Stimulated activated CD4-positive, alpha-beta T cell treated with anti-CD3 and anti-CD28 coated beads, Interleukin-2, amount 100 ng/mL, for 48 hours (primary cell): ENCODE results near the gene DYNC1LI1.
"Not testable (repeated sequence)": the region's sequence is repeated elsewhere in the genome, so short reads cannot be mapped to it uniquely, and the experiment has no call there.

Experiments
- DNase-seq, 2 donors: peaks; one replicate each; pipeline ENCODE4 v3.0.0-alpha.2; 2020

Gene DYNC1LI1

GRCh38 chr3:32578669-32579068 lies 8.0 kb upstream of the DYNC1LI1 start:
- not testable (repeated sequence) for DNase-seq

- DNase-seq: peak in 1 of 2 donors; percentile 8
These were observed 7.2 kb upstream of the DYNC1LI1 start for GRCh38 chr3:32577581-32578556.

GRCh38 chr3:32577174-32577573 lies 6.5 kb upstream of the DYNC1LI1 start:
- DNase-seq: no peak

GRCh38 chr3:32575451-32576113 lies 4.9 kb upstream of the DYNC1LI1 start:
- no peak for DNase-seq

GRCh38 chr3:32571192-32571485 lies 481 bp upstream of the DYNC1LI1 start:
- no peak for DNase-seq

- DNase-seq: peak; percentile 29
These were observed 878 bp downstream of the DYNC1LI1 start for GRCh38 chr3:32569540-32570420.

GRCh38 chr3:32568953-32569352 lies 1.7 kb downstream of the DYNC1LI1 start:
- DNase-seq: no peak

- no peak for DNase-seq
These were observed 6.5 kb downstream of the DYNC1LI1 start for GRCh38 chr3:32564195-32564594.

GRCh38 chr3:32562640-32563039 lies 8.0 kb downstream of the DYNC1LI1 start:
- DNase-seq: no peak

- no peak for DNase-seq
These were observed 12.9 kb downstream of the DYNC1LI1 start for GRCh38 chr3:32557640-32558352.

- no peak for DNase-seq
These were observed 14.3 kb downstream of the DYNC1LI1 start for GRCh38 chr3:32556332-32556731.

- DNase-seq: no peak
These were observed 16.7 kb downstream of the DYNC1LI1 start for GRCh38 chr3:32553973-32554372.

GRCh38 chr3:32553459-32553858 lies 17.2 kb downstream of the DYNC1LI1 start:
- no peak for DNase-seq

- DNase-seq: no peak
These were observed 18.6 kb downstream of the DYNC1LI1 start for GRCh38 chr3:32552013-32552412.

GRCh38 chr3:32551496-32551895 lies 19.2 kb downstream of the DYNC1LI1 start:
- no peak for DNase-seq

- DNase-seq: no peak
These were observed 19.6 kb downstream of the DYNC1LI1 start for GRCh38 chr3:32551087-32551486.

GRCh38 chr3:32545305-32545704 lies 25.4 kb downstream of the DYNC1LI1 start:
- no peak for DNase-seq

GRCh38 chr3:32544894-32545293 lies 25.8 kb downstream of the DYNC1LI1 start:
- DNase-seq: no peak

GRCh38 chr3:32542807-32543206 lies 27.9 kb downstream of the DYNC1LI1 start:
- no peak for DNase-seq

GRCh38 chr3:32540899-32541298 lies 29.8 kb downstream of the DYNC1LI1 start:
- DNase-seq: no peak

- DNase-seq: no peak
These were observed 38.2 kb downstream of the DYNC1LI1 start for GRCh38 chr3:32532434-32532833.

GRCh38 chr3:32531010-32531647 lies 39.5 kb downstream of the DYNC1LI1 start:
- DNase-seq: no peak
